Measurements from ENCODE around the gene HIGD2A. TPM values are rescaled to one million over a fixed set of nuclear protein-coding genes. Genes with fewer than 3 reads are reported as not detected.

HIGD2A gene
- total and polyA plus RNA-seq, 2 of the 13 experiments (the other 11 are each of a cell fraction or from before 2014, with no cell fraction given), result 89.2 to 146 TPM

GRCh38 chr5:176365351-176366231 is 23.0 kb upstream of the HIGD2A start, which contains the start of gene ARL10:
Gene ARL10, plus strand, starts transcription at chr5:176365487. Its CDS starts 77 bp downstream, at chr5:176365564.
- peaks cover 9% of the 10 kb centered on the region for H3K79me2 ChIP-seq (ENCODE audit: insufficient read depth, low read length)
- no peak for ATAC-seq
- BruUV-seq (replicated peaks), result no TSS peak
- H3K9ac ChIP-seq (ENCODE audit: insufficient read depth, low read depth, low read length), result no peak within 1 kb of the TSS; the same call in 1 of the 2 replicates
- no peaks in the 10 kb centered on the region for H3K36me3 ChIP-seq (replicated peaks in 1 of 2; ENCODE audit: control insufficient read depth in 1 of 2, insufficient read depth in 2 of 2, low read length in 2 of 2)
- CTCF ChIA-PET (ENCODE audit: low intra/inter-chr PET ratio, low total read pairs), result no interaction called here
- 93% methylated on average over 54 of the region's 108 CpGs for WGBS (ENCODE audit: low lambda C conversion rate)
- POLR2A ChIA-PET, result no interaction called here
- H3K27me3 ChIP-seq (ENCODE audit: control insufficient read depth in 1 of 2, insufficient read depth in 2 of 2, low read length in 2 of 2), result peaks cover 3 to 6% of the 10 kb centered on the region in 2 experiments; a peak in 4 of 5 replicates
- no peak for DNase-seq (ENCODE audit: low spot score)
- H3K9me3 ChIP-seq (ENCODE audit: low read length), result no peaks in the 10 kb centered on the region
- H3K27ac ChIP-seq (ENCODE audit: extremely low read length, insufficient read depth, low read length), result no peak within 1 kb of the TSS
- no peak within 1 kb of the TSS for H2AFZ ChIP-seq (ENCODE audit: low read length)
- in situ Hi-C loops (cut with HindIII; ENCODE audit: extremely low pct_ligation_motif_present, low pct_unique_long_range_greater_than_20kb), result no loop called here
- FAIRE-seq, result no peak
- TF ChIP-seq POLR2A (IDR thresholded peaks at IDR 0.05; ENCODE audit: insufficient read depth in 1 of 2, low read depth in 2 of 2, low read length in 2 of 2), result no peak
- peak; percentile 38; the same call in 1 of the 2 replicates for TF ChIP-seq HOXA3 (CRISPR knock-in tag; IDR thresholded peaks at IDR 0.05)
- no peak for TF ChIP-seq ZNF678 (CRISPR knock-in tag; IDR thresholded peaks at IDR 0.05)
- 0 out of 2 replicates have a peak, but pooled peaks have one; percentile 25 for TF ChIP-seq NFKB2 (CRISPR knock-in tag; IDR thresholded peaks at IDR 0.05; ENCODE audit: borderline replicate concordance)
- TF ChIP-seq ARID4A (CRISPR knock-in tag; IDR thresholded peaks at IDR 0.05; ENCODE audit: borderline replicate concordance), result 0 out of 2 replicates have a peak, but pooled peaks have one; percentile 23
- 0 out of 2 replicates have a peak, but pooled peaks have one; percentile 6 for TF ChIP-seq MAX (IDR thresholded peaks at IDR 0.05)
- TF ChIP-seq SATB2 (CRISPR knock-in tag; IDR thresholded peaks at IDR 0.05), result no peak
- peak; percentile 32; the same call in 1 of the 2 replicates for TF ChIP-seq GABPB1 (CRISPR knock-in tag; IDR thresholded peaks at IDR 0.05)
- TF ChIP-seq THAP11 (CRISPR knock-in tag; IDR thresholded peaks at IDR 0.05), result peak; percentile 91
- peak; percentile 39; the same call in 1 of the 2 replicates for TF ChIP-seq YEATS4 (CRISPR knock-in tag; IDR thresholded peaks at IDR 0.05; ENCODE audit: borderline replicate concordance)
- peak; percentile 43; the same call in 1 of the 2 replicates for TF ChIP-seq HCFC1 (IDR thresholded peaks at IDR 0.05; ENCODE audit: low read depth, low read length)
- TF ChIP-seq ZNF143 (CRISPR knock-in tag; IDR thresholded peaks at IDR 0.05), result peak; percentile 74
- TF ChIP-seq ZNF329 (CRISPR knock-in tag; IDR thresholded peaks at IDR 0.05; ENCODE audit: low read depth), result peak; percentile 82; the same call in 1 of the 2 replicates
- peak within 1 kb of the TSS; percentile 30 to 64 (median 44); a peak in 5 of 6 replicates for H3K4me3 ChIP-seq (replicated peaks in 1 of 3; ENCODE audit: insufficient read depth in 1 of 3, low read depth in 2 of 3, low read length in 3 of 3)
- intact Hi-C loops (cut with micrococcal nuclease; ENCODE audit: unreplicated experiment), result no loop called here
- no peaks in the 10 kb centered on the region for H4K20me1 ChIP-seq (ENCODE audit: insufficient read depth, low read length)
- H3K4me1 ChIP-seq (ENCODE audit: insufficient read depth, low read length), result peaks cover 57% of the 10 kb centered on the region
- H3K4me2 ChIP-seq (ENCODE audit: low read depth, low read length), result peak within 1 kb of the TSS; percentile 93

All from HepG2 (cell line).